HS-5 (cell line): Measurements from ENCODE around the gene IKZF2.
"Not testable (repeated sequence)": the region's sequence is repeated elsewhere in the genome, so short reads cannot be mapped to it uniquely, and the experiment has no call there.

ENCODE experiments used
- DNase-seq: peaks from one replicate; pipeline ENCODE4 v3.0.0-alpha.2; 2012; ENCODE audit warnings: low read depth

IKZF2 gene

DNA sequence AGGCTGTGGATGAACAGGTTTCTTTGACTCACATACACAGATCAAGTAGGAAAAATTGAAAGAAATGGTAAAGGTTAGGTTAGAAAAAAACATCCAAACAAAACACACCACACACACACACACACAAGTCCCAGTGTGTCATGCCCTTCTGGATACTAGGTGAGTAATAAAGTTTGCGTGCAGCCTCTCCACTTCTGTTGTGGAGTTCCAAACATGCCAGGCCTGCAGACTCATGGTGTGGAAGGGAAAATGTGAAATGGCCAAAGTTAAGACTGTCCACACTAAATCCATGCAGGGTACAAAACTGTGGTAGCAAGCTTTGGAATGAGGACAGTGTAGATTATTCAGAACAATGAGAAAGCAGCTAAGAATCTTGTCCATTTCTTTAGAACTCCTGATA is 114.6 kb downstream of the IKZF2 start:
- DNase-seq, result no peak

DNA sequence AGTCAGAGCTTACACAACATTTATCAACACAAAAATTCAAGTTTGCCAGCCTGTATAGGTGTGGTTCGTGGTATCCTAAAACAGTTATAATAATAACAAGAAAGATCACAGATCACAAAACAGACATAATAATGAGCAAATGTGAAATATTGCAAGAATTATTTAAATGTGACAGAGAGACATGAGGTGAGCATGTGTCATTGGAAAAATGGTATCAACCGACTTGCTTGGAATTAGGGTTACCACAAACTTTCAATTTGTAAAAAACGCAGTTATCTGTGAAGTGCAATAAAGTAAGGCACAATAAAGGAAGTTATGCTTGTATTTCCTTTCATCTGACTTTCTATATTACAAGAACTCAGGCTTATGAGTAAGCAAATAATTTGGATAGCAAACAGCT is 116.8 kb downstream of the IKZF2 start:
- DNase-seq, result no peak

- no peak for DNase-seq
Observed at GRCh38 chr2:213032607-213033006, 118.8 kb downstream of the IKZF2 start.

DNA sequence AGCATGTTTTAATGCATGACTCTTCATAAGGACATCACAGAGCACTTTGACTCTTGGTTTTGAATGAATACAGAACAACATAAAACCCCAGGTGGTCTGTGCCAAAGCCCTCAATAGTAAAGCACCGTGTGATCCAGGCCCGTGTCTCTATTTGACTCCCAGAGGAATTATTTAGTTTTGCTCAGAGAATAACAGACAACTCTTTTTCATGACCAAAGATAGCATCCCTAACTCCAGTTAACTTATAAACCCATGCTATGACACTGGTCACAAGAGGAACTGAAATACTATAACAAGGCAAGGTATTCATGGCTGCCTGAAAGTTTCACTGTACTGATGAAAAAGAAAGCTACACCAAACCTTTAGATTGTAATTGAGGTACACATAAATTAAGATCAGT is 128.4 kb downstream of the IKZF2 start:
- DNase-seq, result no peak

DNA sequence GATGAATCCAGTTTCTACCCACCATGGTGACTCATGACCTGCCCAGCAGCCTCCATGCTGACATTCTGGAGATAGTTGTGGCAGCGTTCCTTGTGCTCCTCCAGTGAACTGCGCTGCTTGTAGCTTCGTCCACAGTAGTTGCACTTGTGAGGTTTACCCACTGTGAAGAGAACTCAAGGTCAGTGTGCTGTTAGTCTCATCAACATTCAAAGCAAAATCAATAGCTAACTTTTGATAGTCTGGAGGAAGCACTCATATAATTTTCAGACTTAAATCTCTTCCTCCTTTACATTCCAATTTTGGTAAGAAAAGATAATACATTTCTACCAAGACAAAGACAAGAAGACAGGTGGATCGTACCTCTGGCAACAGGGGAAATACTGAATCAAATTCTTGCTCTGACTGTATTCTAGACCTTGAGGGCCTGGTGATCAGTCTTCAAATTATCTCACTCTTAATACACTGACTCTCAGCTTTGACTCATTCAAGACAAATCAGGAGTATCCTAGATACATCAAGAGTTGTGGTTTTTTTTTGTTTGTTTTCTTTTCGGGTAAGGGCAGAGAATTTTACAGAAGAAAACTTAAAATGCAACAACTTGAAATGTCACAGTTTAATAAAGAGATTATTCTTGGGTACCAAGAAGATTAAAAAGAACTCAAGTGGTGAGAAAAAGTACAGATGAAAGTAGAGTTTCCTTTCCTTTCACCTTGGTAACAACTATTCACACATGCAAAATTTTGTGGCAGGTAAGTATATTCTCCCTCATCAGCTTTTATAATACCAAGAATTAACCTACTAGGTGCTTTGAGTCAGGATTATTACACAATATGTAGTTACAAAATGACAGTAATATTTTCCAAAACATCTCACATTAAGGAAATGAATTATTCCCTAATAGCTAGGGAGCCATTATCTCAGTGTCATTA is 129.2 kb downstream of the IKZF2 start:
- DNase-seq, result no peak

DNA sequence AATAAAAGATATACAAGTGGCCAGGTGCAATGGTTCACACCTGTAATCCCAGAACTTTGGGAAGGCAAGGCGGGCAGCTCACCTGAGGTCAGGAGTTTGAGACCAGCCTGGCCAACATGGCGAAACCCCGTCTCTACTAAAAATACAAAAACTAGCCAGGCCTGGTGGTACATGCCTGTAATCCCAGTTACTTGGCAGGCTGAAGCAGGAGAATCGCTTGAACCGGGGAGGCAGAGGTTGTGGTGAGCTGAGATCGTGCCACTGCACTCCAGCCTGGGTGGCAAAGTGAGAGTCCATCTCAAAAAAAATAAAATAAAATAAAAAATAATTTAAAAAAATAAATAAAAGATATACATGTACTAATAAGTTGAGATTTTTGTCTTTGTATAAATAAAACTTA is 130.5 kb downstream of the IKZF2 start:
- not testable (repeated sequence) for DNase-seq

DNA sequence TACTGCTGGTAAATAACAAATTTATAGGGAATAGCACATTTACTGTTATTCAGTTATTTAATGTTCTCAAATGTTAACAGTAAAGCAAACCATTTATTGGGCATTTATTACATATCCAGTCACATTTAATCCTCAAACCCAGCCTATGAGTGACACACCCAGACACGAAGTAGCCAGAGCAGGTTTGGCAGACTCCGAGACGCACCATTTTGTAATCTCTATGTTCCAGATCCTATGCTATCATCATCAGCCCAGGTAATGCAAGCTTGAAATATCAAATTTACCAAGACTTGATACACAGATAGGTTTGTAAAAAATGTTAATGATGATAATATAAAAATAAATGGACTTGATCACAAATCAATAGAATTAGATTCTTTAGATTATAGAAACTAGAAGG is 131.1 kb downstream of the IKZF2 start:
- DNase-seq, result no peak

GRCh38 chr2:213019368-213019767 is 132.0 kb downstream of the IKZF2 start:
- no peak for DNase-seq

DNA sequence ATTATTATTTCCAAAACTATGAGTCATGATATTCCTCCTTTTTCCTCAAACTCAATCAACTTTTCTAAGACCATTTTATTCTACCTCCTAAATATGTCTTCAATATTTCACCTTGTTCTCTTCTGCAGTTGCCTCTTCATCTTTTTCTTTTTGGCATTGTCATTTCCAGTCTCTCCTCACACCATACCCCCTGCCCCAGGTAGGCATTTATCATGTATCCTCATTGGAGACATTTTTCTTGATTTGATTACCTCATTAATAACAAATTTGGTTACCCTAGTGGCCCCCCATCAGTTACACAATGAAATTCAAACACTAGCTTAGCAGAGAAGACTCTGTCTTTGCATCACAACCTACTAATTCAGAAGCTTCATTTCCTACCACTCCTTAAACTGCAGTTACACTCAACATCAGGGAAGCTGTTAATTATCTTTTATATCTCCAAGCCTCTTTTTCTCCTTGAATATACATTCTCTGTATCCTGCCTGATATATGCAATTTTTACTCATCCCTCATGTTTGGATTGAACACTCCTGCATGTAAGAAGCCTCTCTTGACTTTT is 133.0 kb downstream of the IKZF2 start:
- no peak for DNase-seq

- DNase-seq, result no peak
Observed at GRCh38 chr2:213017404-213017803, 134.0 kb downstream of the IKZF2 start.

DNA sequence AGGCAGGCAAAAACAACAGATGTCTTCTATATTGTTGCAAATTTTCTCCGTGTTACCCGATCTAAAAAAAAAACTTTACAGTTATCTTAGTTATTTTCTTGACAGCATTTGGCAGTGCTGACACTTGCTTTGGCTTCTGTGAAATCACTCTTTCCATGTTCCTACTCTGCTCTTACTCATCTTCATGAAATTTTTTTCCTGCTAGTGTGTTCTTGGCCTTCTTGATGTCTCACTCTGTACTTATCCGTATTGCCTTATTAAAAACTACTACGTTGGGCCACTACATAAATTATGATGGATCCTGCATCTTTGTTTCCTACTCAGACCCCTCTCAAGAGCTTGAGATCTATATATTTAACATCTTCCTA is 134.4 kb downstream of the IKZF2 start:
- DNase-seq, result no peak

GRCh38 chr2:213016166-213016983 is 135.0 kb downstream of the IKZF2 start:
- no peak for DNase-seq

GRCh38 chr2:213015387-213016165 is 135.8 kb downstream of the IKZF2 start:
- DNase-seq, result no peak

DNA sequence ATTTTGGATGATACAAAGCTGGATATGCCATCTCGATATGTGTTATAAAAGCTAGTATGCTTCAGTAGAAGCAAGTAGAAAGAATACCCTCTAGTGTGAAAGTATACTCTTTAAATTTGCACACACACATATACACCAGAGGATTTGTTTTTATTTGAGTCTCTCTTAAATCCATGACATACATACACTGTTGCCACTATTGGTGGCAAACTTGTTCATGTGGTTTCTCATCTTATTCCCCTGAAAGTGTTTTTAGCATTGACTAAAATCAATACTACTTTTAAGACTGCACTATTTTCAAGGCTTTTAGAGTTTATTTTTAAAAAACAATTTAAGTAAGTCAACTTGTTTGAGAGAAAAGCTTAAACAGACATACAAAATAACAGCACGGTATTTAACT is 137.4 kb downstream of the IKZF2 start:
- no peak for DNase-seq

- no peak for DNase-seq
Observed at GRCh38 chr2:213011505-213011904, 139.9 kb downstream of the IKZF2 start.

GRCh38 chr2:213010106-213010779 is 141.2 kb downstream of the IKZF2 start:
- no peak for DNase-seq

DNA sequence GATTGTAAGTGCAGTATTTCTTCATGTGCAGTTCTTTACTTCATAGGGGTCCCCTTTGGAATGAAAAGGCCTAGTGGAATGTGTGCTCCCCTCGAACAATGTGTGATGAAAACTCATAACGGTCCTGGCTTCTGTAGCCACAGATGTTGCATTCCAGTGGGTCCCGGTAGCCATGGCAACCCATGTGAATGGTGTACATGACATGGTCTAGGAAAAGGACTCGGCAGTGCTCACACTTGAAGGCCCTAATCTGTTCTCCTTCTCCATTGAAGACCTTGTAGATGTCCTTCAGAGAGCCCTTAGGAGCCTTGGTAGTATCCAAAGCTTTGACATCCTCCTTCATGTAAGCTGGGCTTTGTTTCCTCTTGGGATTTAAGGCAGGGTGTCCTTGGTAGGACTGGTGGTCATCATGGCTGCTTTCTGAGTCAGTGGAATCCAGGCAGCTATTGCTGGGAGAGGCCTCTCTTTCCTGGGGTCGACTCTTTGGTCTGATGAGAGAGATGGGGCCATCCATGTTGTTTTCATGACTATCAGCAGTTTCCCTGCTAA is 144.0 kb downstream of the IKZF2 start:
- no peak for DNase-seq

DNA sequence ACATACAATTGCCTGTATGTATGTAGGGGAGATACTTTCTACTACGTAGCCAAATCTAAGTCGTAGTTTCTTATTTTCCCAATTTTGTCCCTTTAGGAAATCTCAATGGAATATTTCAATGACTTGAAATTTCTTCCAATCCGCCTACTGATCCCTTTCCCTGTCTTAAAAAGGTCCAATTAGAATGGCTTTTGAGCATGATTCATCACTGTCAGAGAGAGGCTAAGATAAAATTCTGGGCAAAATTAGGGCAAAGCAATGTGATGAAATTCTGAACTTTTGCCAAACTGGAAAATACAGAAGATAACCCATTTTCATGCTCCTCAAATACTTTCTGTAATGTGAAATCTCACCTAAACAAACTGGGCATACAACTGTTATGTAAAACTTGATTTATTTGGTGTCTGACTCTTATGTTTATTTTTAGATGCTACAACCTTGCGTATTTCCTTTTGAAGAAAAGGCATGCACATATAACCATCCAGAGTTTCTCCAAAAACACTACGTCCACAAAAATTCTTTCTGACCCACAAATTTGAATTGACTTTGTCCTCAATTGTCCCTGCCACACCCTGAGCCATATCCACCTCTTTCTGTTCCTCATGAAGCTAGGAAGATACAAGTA is 147.1 kb downstream of the IKZF2 start:
- DNase-seq, result no peak

DNA sequence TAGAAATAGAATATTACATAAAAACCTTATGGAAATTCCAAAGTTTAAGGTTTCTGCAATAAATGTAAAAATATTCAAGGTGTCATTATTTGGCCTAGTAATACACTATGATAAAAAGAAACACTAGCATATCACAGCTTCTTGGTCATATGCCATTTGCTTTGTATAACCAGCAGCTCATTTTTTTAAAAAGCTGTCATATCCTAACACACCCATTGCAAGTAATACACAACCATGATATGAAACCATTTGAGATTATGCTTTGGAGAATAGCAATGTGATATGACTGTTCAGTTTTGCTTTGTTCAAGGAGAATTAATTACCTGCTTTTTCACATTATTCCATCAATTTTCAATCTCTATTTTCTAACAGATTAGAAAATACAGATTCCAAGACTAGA is 149.0 kb downstream of the IKZF2 start:
- DNase-seq, result no peak

DNA sequence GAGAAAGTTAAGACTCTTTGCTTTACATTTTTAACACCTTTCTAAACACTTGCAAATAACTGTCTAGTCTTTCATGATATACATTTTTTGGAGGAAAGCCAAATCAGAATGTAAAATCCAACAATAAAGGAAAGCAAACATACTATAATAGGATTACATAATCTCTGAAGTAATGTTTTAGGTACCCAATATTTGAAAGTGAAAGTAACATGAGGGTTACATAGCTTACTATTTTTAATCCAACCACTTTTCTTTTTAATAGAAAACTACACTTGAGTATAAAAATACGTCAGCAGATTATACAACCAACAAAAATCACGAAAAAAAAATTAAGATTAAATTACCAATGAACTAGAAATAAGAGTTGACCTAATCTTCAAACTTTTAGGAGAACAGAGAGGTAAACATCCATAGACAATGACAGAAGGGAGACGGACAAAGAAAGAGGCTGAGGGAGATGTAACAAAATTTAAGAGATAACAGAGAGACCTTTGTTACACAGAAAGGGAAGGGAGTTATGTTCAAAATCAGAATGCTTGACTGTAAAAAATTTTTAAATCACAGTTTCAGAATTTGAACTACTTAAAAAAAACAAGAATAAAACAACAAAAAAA is 150.0 kb downstream of the IKZF2 start:
- no peak for DNase-seq
